ENCODE data around the gene TBKBP1.

Gene TBKBP1

GRCh38 chr17:47699536-47699840 lies 5.5 kb downstream of the TBKBP1 start:
- TF ChIP-seq POLR2A (IDR thresholded peaks at IDR 0.05; ENCODE audit: extremely low read depth, insufficient read length): no peak
- no peak for TF ChIP-seq MYC (IDR thresholded peaks at IDR 0.05; ENCODE audit: low read depth, low read length)
- TF ChIP-seq MAX (IDR thresholded peaks at IDR 0.05; ENCODE audit: low read depth, low read length): no peak
- no peak for TF ChIP-seq CTCF (IDR thresholded peaks at IDR 0.05; ENCODE audit: low read depth, low read length)

GRCh38 chr17:47700471-47701449 lies 6.8 kb downstream of the TBKBP1 start:
- TF ChIP-seq POLR2A (IDR thresholded peaks at IDR 0.05; ENCODE audit: extremely low read depth, insufficient read length): no peak
- no peak for TF ChIP-seq MYC (IDR thresholded peaks at IDR 0.05; ENCODE audit: low read depth, low read length)
- TF ChIP-seq CTCF (IDR thresholded peaks at IDR 0.05; ENCODE audit: low read depth, low read length): no peak
- no peak for TF ChIP-seq MAX (IDR thresholded peaks at IDR 0.05; ENCODE audit: low read depth, low read length)
- no peak for DNase-seq (ENCODE audit: low read depth)
- H3K4me3 ChIP-seq (ENCODE audit: low read depth, low read length): no peak overlapping the region

More at GRCh38 chr17:47699536-47699840, 5.5 kb downstream of the TBKBP1 start:
- no peak overlapping the region for H3K4me3 ChIP-seq (ENCODE audit: low read depth, low read length)
- no peak for DNase-seq (ENCODE audit: low read depth)

- no peak for TF ChIP-seq POLR2A (IDR thresholded peaks at IDR 0.05; ENCODE audit: extremely low read depth, insufficient read length)
- TF ChIP-seq CTCF (IDR thresholded peaks at IDR 0.05; ENCODE audit: low read depth, low read length): no peak
- no peak for TF ChIP-seq MYC (IDR thresholded peaks at IDR 0.05; ENCODE audit: low read depth, low read length)
- TF ChIP-seq MAX (IDR thresholded peaks at IDR 0.05; ENCODE audit: low read depth, low read length): no peak
- no peak for DNase-seq (ENCODE audit: low read depth)
- no peak overlapping the region for H3K4me3 ChIP-seq (ENCODE audit: low read depth, low read length)
Measured at GRCh38 chr17:47701608-47702007, 7.6 kb downstream of the TBKBP1 start.

GRCh38 chr17:47702391-47702995 lies 8.5 kb downstream of the TBKBP1 start:
- no peak for TF ChIP-seq CTCF (IDR thresholded peaks at IDR 0.05; ENCODE audit: low read depth, low read length)
- no peak for DNase-seq (ENCODE audit: low read depth)
- no peak overlapping the region for H3K4me3 ChIP-seq (ENCODE audit: low read depth, low read length)

- H3K4me3 ChIP-seq (ENCODE audit: low read depth, low read length): no peak overlapping the region
- TF ChIP-seq CTCF (IDR thresholded peaks at IDR 0.05; ENCODE audit: low read depth, low read length) (no peak), MYC (IDR thresholded peaks at IDR 0.05; ENCODE audit: low read depth, low read length) (no peak), MAX (IDR thresholded peaks at IDR 0.05; ENCODE audit: low read depth, low read length) (no peak), POLR2A (IDR thresholded peaks at IDR 0.05; ENCODE audit: extremely low read depth, insufficient read length) (no peak)
- no peak for DNase-seq (ENCODE audit: low read depth)
Measured at GRCh38 chr17:47703191-47703591, 9.2 kb downstream of the TBKBP1 start.

All from NB4 (cell line).